Stomach (tissue), 9 donors: Measurements from ENCODE around the gene SLC2A4. TPM values are rescaled to one million over a fixed set of nuclear protein-coding genes. Genes with fewer than 3 reads are reported as not detected.

Source experiments
- DNase-seq, 2 donors: peaks; one replicate each; pipeline versions ENCODE4 v3.0.0 to v3.0.0-alpha.2; 2013 to 2019
- H3K27ac ChIP-seq, 5 donors: fragments of 200-600 bp in 4 of 5; sonication (generic) in 4 of 5; one replicate each; pipeline ENCODE4 v1.5.1; 2013 to 2019; ENCODE audit warnings: mild to moderate bottlenecking in 1 of 5, moderate library complexity in 1 of 5
- H3K27me3 ChIP-seq, 3 donors: fragments of 200-600 bp; sonication (generic); one replicate each; pipeline ENCODE4 v1.5.1; 2017 to 2019; ENCODE audit warnings: mixed run types in 1 of 3
- H3K36me3 ChIP-seq, 4 donors: fragments of 200-600 bp; sonication (generic); 1 replicate in 3 of 4; 2 replicates in 1 of 4; pipeline ENCODE4 v1.5.1; 2016 to 2019
- H3K4me1 ChIP-seq, 4 donors: fragments of 200-600 bp; sonication (generic); one replicate each; pipeline ENCODE4 v1.5.1; 2016 to 2019
- H3K4me3 ChIP-seq, 4 donors: fragments of 200-600 bp; sonication (generic) in 3 of 4; one replicate each; pipeline ENCODE4 v1.5.1; 2016 to 2019; ENCODE audit warnings: mild to moderate bottlenecking in 1 of 4
- H3K9me3 ChIP-seq, 4 donors: fragments of 200-600 bp; sonication (generic); one replicate each; pipeline ENCODE4 v1.5.1; 2016 to 2019
- CTCF ChIP-seq, 7 experiments: fragments of 450-650 bp in 4 of 7; fragments of 200-600 bp in 3 of 7; sonication (generic) in 3 of 7; IDR thresholded peaks; one replicate each; pipeline ENCODE4 v1.5.1; 2016 to 2019; ENCODE audit warnings: antibody characterized with exemption in 7 of 7, control low read depth in 2 of 7, mild to moderate bottlenecking in 1 of 7
- EP300 ChIP-seq: sonication (generic); formaldehyde crosslinking; IDR thresholded peaks from one replicate; pipeline ENCODE4 v1.6.1; 2017; ENCODE audit warnings: antibody characterized with exemption
- POLR2A ChIP-seq, 4 donors: fragments of 450-650 bp; IDR thresholded peaks; one replicate each; pipeline ENCODE4 v1.6.1; 2016; ENCODE audit warnings: antibody characterized with exemption in 4 of 4, control low read depth in 2 of 4, mild to moderate bottlenecking in 1 of 4, moderate library complexity in 1 of 4
- POLR2AphosphoS5 ChIP-seq, 3 donors: sonication (generic); formaldehyde crosslinking; IDR thresholded peaks; one replicate each; pipeline ENCODE4 v1.6.1; 2016; ENCODE audit warnings: antibody characterized with exemption in 3 of 3
- WGBS, 5 donors: extraction: QIAGEN DNeasy Blood & Tissue Kit in 3 of 5; methylation state at CpG; one replicate each; pipeline versions ENCODE4 v1.1.5 to v1.1.7; 2013 to 2018; 5-methylcytosine and 5-hydroxymethylcytosine counted together
- intact Hi-C: fragments of 100-400 bp; cut with DNase I; formaldehyde crosslinking; loops from one replicate; pipeline ENCODE4 v1.15.1; 2023; ENCODE audit warnings: low total_unique reads
- polyA plus RNA-seq, 3 donors: library from polyadenylated mRNA; stranded (reverse); fragments of 200-250 nt; gene quantifications; one replicate each; pipeline ENCODE4 v1.2.3, GENCODE V29; 2013
- total RNA-seq, 5 donors: library from RNA; depleted of rRNA; stranded (reverse); fragments of >200 nt; gene quantifications; one replicate each; pipeline versions ENCODE4 v1.1.0 to v1.2.3, GENCODE V29; 2014 to 2016
- donor health status: healthy with polysubstance abuse.
- donor health status: Bipolar disorder and iron deficiency.
- donor health status: healthy.

The SLC2A4 gene
- total and polyA plus RNA-seq, 8 donors, result 0.92 to 26.6 (median 5.6) TPM

DNA sequence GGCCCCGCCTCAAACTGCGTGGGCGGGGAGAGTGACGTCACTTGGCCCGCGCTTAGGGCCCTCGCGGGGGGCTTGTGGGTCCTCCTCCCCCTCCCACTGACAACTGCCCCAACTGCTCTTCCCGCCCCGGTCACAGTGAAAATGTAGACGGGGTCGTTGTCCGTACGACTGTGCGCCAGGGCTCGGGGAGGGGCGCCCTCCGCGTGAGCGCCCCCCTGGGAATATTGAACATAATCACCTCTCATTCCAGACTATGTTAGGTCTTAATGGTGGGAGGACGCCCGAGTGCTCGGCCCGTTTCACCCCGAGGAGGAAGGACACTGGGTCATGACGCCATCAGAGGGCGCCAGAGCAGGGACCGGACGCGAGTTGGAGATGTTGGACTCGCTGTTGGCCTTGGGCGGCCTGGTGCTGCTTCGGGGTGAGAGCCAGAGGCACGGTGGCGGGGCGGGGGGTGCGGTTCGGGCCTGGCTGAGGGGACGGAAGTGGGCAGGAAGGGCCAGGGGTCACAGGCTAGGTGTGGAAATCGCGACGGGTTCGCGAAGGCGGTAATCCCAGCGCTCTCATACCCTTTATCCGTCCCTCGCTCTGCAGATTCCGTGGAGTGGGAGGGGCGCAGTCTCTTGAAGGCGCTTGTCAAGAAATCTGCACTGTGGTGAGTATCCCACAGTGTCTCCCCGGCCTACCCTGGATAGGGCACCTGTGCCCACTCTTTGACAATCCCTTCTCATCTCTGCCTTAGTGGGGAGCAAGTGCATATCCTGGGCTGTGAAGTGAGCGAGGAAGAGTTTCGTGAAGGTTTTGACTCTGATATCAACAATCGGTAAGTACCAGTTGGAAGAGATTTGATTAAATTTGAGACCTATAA is 29.1 kb upstream of the SLC2A4 start, which contains the start of gene ELP5:
TSS of gene ELP5 (plus strand) at position 40 of the 868 bp plus-strand sequence. CDS start at position 376, 336 bp downstream.
- DNase-seq, result peak; percentile 94 to 97
- 1 to 2% (median 1%) methylated on average over 39 to 55 of the region's 55 CpGs for WGBS, 5 donors
- Histone ChIP-seq H3K27me3 (no peaks in the 10 kb centered on the region), H3K9me3 (no peaks in the 10 kb centered on the region), H3K27ac (peak within 1 kb of the TSS; percentile 96 to 100 (median 99)), H3K36me3 (peaks cover 18 to 42% (median 37%) of the 10 kb centered on the region in 4 donors), H3K4me3 (peak within 1 kb of the TSS; percentile 65 to 98 (median 95)), H3K4me1 (peaks cover 32 to 48% (median 41%) of the 10 kb centered on the region in 4 donors)
- intact Hi-C loops, result no loop called here
- TF ChIP-seq POLR2A (IDR thresholded peaks at IDR 0.05), result peak in 1 of 4 donors; percentile 33
- TF ChIP-seq POLR2AphosphoS5 (IDR thresholded peaks at IDR 0.05), result peak; percentile 70 to 89 (median 80)
- TF ChIP-seq EP300, result no peak
- peak in 2 of 7 experiments; percentile 0 to 19 for TF ChIP-seq CTCF (IDR thresholded peaks at IDR 0.05)

- no peak for DNase-seq
- H3K4me3 ChIP-seq, result peak overlapping the region; percentile 65 to 98 (median 95)
- 64 to 74% (median 73%) methylated on average over 5 of the region's 5 CpGs for WGBS, 5 donors
- no peaks in the 10 kb centered on the region for H3K9me3 ChIP-seq
- H3K27ac ChIP-seq, result peak overlapping the region in 4 of 5 donors; percentile 99 to 100 (median 99)
- intact Hi-C loops, result no loop called here
- H3K4me1 ChIP-seq, result peaks cover 32 to 45% (median 39%) of the 10 kb centered on the region in 4 donors
- TF ChIP-seq CTCF (IDR thresholded peaks at IDR 0.05), result no peak
- no peak for TF ChIP-seq EP300
- TF ChIP-seq POLR2AphosphoS5 (IDR thresholded peaks at IDR 0.05), result no peak
- H3K27me3 ChIP-seq, result no peaks in the 10 kb centered on the region
- peaks cover 23 to 48% (median 43%) of the 10 kb centered on the region in 4 donors for H3K36me3 ChIP-seq
Observed at GRCh38 chr17:7253082-7253481, 28.4 kb upstream of the SLC2A4 start.

DNA sequence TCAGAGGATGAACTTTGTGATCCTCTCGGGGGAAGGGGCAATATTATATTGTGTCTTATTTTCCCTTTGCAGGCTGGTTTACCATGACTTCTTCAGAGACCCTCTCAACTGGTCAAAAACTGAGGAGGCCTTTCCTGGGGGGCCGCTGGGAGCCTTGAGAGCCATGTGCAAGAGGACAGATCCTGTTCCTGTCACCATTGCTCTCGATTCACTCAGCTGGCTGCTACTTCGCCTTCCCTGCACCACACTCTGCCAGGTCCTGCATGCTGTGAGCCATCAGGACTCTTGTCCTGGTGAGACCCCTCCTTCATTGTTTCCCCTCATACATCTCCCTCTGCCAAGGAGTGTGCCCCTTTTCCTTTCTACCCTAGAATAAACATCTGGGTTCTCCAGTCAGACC is 27.0 kb upstream of the SLC2A4 start:
- Histone ChIP-seq H3K36me3 (peaks cover 30 to 60% (median 56%) of the 10 kb centered on the region in 4 donors), H3K4me3 (no peak overlapping the region), H3K27me3 (no peaks in the 10 kb centered on the region), H3K9me3 (no peaks in the 10 kb centered on the region), H3K27ac (no peak overlapping the region), H3K4me1 (peaks cover 22 to 41% (median 27%) of the 10 kb centered on the region in 4 donors)
- intact Hi-C loops, result no loop called here
- WGBS, 5 donors, result 91 to 94% (median 93%) methylated on average over 4 of the region's 4 CpGs
- TF ChIP-seq POLR2AphosphoS5 (IDR thresholded peaks at IDR 0.05) (no peak), CTCF (IDR thresholded peaks at IDR 0.05) (no peak), EP300 (no peak), POLR2A (IDR thresholded peaks at IDR 0.05) (no peak)
- no peak for DNase-seq

DNA sequence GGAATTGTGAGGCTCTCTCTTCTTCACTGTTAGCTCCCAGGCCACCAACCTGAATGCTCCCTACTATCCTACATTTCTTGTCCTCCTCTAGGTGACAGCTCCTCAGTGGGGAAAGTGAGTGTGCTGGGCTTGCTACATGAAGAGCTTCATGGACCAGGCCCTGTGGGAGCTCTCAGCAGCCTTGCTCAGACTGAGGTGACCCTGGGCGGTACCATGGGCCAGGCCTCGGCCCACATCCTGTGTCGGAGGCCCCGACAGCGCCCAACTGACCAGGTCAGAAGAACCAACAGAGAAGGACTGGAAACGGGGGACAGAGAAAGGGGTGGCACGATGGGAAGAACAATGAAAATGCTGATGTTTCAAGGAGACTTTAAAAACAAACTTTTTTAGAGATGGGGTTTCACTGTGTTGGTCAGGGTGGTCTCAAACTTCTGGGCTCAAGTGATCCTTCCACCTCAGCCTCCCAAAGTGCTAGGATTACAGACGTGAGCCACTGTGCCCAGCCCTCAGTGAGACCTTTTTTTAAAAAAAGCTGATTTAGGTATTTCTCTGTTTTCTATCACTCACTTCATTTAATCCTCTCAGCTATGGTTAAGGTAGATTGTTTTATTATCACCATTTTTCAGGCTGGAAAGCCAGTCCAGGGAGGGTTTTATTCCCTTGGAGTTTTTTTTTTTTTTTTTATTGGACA is 24.6 kb upstream of the SLC2A4 start:
- no peak for DNase-seq
- intact Hi-C loops, result no loop called here
- peaks cover 4 to 20% (median 17%) of the 10 kb centered on the region in 3 donors for H3K27me3 ChIP-seq
- H3K4me3 ChIP-seq, result no peak overlapping the region
- H3K4me1 ChIP-seq, result peaks cover 21 to 46% (median 27%) of the 10 kb centered on the region in 4 donors
- peaks cover 30 to 65% (median 60%) of the 10 kb centered on the region in 4 donors for H3K36me3 ChIP-seq
- WGBS, 5 donors, result 90 to 95% (median 93%) methylated on average over 8 of the region's 8 CpGs
- H3K27ac ChIP-seq, result no peak overlapping the region
- H3K9me3 ChIP-seq, result no peaks in the 10 kb centered on the region
- TF ChIP-seq POLR2A (IDR thresholded peaks at IDR 0.05) (no peak), CTCF (IDR thresholded peaks at IDR 0.05) (no peak)
